GOT3 (cell line): Measurements from ENCODE around the gene GABRP.

Experiments
- DNase-seq: peaks from one replicate; lab custom pipeline; 2025; ENCODE audit warnings: mixed read lengths; lab: John Stamatoyannopoulos, UW

Gene GABRP

DNA sequence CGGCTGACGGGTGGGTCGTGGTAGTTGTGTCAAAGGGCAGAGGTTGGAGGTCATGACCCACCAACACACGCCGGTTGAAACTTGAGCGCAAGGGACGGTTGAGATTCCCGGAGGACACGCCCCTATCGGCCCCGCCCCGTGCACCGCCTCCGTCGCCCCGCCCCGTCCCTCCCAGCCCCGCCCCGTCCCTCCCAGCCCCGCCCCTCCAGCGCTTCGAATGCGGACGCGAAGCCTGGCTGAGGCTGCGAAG, 78.1 kb downstream of the GABRP start:
- DNase-seq, result no peak

DNA sequence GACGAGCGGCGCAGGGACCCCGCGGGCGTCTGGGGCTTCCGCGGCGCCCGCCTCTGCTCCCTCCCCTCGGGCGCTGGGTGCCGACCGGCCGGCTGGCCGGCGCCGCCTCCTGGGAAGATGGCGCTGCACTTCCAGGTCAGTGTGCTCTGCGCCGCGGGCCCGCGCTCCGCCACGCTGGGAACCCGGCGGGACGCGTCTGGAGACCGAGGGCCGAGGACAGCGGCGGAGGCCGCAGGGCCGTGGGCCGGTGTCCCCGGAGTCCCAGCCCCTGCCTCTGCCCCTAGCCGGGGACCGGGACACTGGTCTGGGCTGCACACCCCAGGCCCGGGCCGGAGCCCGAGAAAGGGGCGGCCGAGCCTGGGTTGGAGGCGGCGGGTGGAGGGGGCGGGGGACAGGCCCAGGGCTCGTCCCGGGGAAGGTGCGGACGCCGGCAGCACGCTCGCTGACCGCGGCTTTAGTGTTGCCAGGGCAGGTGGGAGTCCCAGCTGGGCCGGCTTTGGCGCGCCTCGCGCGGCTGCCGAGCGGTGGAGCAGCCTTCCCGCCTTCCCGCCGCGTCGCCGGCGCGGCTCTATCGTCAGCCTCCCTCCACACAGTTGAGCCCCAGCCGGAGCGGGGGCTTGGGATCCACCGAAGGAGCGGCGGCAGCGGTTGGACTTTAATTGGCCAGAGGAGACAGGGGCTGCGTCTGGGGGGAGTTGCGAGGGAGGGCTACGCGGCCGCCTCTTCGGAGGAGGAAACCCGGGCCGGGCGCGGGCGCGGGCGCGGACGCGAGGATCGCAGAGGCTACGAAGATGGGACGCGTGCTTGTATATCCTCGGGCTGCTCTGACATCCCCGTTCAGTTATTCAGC, 78.6 kb downstream of the GABRP start, which contains the start of gene RANBP17:
Gene RANBP17, plus strand, starts transcription at position 102 of the 850 bp plus-strand sequence.
- no peak for DNase-seq

DNA sequence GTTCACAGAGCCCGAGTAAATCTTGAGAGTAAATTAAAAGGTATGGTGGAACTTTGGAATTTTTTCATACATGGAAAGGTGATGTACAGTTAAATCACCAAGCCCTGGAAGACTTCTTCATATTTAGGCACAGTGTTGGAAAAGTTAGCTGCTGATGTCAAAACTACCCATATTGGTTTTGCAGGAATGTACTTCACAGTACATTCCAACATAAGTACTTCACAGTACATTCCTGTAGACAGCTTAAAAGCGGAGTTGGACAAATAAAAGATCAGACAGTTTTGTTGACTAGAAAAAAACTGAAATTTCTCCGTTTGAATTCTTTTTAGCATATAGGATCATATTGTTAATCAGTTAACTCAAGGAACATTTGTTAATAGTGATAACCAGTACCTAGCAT, 80.1 kb downstream of the GABRP start:
- DNase-seq, result no peak
